SK-N-MC (cell line): ENCODE measurements around the gene CAMTA1.

Source experiments
- DNase-seq: peaks from one replicate; pipeline ENCODE4 v3.0.0-alpha.2; 2011; ENCODE audit warnings: low read depth, low spot score
- H3K27ac ChIP-seq: fragments of 200-600 bp; sonication (generic); 2 replicates; pipeline ENCODE4 v1.5.1; 2016; ENCODE audit warnings: mixed run types
- H3K36me3 ChIP-seq: fragments of 200-600 bp; sonication (generic); 2 replicates; pipeline ENCODE4 v1.6.1; 2017; ENCODE audit warnings: antibody characterized with exemption, low read length, mixed read lengths; ENCODE audit not compliant: insufficient read depth
- H3K4me3 ChIP-seq: fragments of 200-600 bp; sonication (generic); 2 replicates; pipeline ENCODE4 v1.5.1; 2016
- H3K9ac ChIP-seq: fragments of 200-600 bp; sonication (generic); 2 replicates; pipeline ENCODE4 v1.8.0; 2017; ENCODE audit warnings: mixed run types, mixed read lengths; ENCODE audit not compliant: insufficient read length
- H3K9me3 ChIP-seq: fragments of 200-600 bp; sonication (generic); 2 replicates; pipeline ENCODE4 v1.6.1; 2017; ENCODE audit warnings: low read depth, mild to moderate bottlenecking, antibody characterized with exemption, low read length, moderate library complexity, mixed read lengths
- EZH2 ChIP-seq: fragments of 200-600 bp; sonication (generic); IDR thresholded peaks from one replicate; pipeline ENCODE4 v1.6.1; 2017; ENCODE audit warnings: antibody characterized with exemption
- FOXP2 ChIP-seq: optimal IDR thresholded peaks from 2 replicates; pipeline ENCODE3; 2011; ENCODE audit warnings: mild to moderate bottlenecking, moderate library complexity; ENCODE audit not compliant: insufficient read depth; ENCODE audit errors: extremely low read length, control extremely low read depth
- POLR2AphosphoS5 ChIP-seq: IDR thresholded peaks from 2 replicates; pipeline ENCODE4 v1.6.1; 2012; ENCODE audit warnings: mild to moderate bottlenecking, low read depth, low read length, borderline replicate concordance

CAMTA1 gene

DNA sequence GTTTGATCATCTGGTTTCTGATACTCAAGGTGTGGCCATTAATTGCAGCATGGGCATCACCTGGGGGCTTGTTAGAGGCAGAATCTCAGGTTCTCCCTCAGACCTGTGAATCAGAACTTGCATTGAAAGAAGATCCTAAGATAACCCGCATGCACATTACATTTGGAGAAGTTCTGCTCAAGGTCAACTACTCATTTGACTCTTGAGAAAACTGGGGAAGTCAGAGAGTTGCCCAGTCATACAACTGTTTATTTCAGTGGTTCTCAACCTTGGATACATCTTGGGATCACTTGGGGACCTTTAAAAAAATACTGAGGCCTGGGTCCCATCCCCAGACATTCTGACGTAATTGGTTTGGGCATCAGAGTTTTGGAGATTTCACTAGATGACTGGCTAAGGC lies 30.5 kb downstream of the CAMTA1 start:
- no peak for TF ChIP-seq FOXP2
- TF ChIP-seq EZH2: no peak
- TF ChIP-seq POLR2AphosphoS5: no peak
- H3K27ac ChIP-seq: no peak overlapping the region
- DNase-seq: no peak
- no peak overlapping the region for H3K4me3 ChIP-seq
- no peaks in the 10 kb centered on the region for H3K36me3 ChIP-seq
- no peaks in the 10 kb centered on the region for H3K9me3 ChIP-seq
- no peak overlapping the region for H3K9ac ChIP-seq

DNA sequence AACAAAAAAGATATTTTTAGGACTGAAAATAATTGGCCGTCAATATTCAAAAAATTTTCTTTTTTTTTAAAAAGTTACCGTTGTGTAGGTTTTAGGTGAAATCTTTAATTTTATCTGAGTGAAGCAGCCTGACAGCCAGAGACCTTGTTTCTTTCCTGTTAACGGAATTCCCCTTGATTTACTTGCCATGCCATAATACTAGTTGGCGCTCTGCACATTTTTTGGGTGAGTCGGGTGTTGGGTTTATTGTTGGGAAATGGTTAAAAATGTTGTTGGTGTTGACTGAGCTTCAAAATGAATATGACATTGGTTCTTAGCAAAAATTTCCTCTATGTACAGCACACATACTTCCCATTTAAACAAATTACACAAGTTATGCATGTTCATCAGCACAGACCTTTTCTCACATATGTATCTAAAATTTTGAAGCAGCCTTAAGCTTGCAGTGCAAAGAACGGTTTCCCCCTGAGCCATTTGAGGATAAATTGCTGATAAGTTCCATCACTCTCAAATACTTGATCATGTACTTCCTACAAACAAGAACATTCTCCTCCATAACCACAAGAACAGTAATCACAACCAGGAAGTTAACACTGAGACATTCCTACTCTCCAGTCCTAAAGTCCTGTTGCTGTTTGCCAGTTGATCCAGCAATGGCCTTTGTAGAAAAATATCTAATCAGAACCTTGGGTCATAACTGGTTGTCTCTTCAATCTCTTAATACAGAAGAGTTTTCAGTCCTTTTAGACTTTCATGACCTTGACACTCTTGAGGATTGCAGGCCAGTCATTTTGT lies 34.2 kb downstream of the CAMTA1 start:
- Histone ChIP-seq H3K4me3 (no peak overlapping the region), H3K27ac (no peak overlapping the region), H3K9me3 (no peaks in the 10 kb centered on the region), H3K9ac (no peak overlapping the region), H3K36me3 (no peaks in the 10 kb centered on the region)
- DNase-seq: no peak
- no peak for TF ChIP-seq FOXP2
- no peak for TF ChIP-seq POLR2AphosphoS5
- TF ChIP-seq EZH2: no peak

DNA sequence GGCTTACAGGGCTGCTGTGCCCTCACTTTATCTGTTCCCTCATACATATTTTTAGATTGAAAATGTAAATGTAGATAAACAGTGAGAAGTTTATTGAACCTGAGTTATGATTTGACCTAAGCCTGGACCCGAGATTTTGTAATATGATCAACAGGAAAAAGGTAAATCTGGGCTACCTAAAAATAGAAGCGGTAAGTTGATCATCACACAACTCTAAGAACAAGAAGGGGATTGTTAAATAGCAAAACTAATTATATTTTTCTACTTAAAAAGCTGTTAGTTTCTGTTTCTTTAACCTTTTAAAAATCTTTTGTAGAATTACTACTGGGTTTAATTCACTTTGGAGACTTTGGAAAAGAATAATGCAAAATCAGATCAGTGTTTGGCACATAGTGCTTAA lies 35.6 kb downstream of the CAMTA1 start:
- Histone ChIP-seq H3K9ac (no peak overlapping the region), H3K36me3 (peaks cover 2% of the 10 kb centered on the region; the same call in 1 of the 2 replicates), H3K9me3 (no peaks in the 10 kb centered on the region), H3K4me3 (no peak overlapping the region), H3K27ac (no peak overlapping the region)
- no peak for DNase-seq
- TF ChIP-seq POLR2AphosphoS5 (no peak), EZH2 (no peak), FOXP2 (no peak)

DNA sequence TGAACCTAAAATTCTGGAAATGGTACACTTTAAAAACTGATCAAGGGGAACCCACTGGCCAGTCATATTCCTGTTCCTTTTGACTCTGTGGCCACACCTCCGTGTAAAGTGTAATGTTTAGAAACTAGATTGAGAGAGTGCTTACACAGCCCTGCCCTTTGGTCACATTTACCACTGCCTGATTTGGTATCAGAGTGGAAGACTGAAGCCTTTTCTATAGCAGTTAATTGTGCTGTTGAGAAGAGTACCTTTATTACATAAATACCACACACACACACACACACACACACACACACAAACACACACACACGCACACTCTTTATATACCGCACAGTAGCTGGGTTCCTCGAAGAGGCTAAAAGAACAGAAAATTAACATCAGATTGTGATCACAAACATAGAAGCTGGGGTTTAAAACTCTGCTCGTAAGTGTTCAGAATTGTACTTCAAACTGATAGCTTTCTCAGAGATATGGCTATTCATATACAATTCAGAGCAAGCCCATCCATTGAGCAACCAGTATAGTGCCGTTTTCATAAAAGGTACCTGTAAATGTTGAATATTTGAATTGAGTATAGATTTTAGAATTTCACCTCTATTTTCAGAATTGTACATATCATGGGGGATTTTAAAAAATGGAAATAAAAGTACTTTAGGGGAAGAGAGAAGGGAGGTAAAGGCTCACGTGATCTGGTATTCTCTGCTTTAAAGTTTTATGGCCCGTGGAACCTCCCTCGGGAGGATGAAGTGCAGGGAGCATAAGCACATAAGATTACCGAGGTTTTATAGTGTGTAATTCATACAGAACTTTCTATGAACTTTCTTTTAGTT lies 37.5 kb downstream of the CAMTA1 start:
- Histone ChIP-seq H3K9me3 (no peaks in the 10 kb centered on the region), H3K9ac (no peak overlapping the region), H3K4me3 (0 out of 2 replicates have a peak overlapping the region, but pooled peaks have one; percentile 4), H3K27ac (no peak overlapping the region), H3K36me3 (peaks cover 3% of the 10 kb centered on the region; the same call in 1 of the 2 replicates)
- peak; percentile 20 for DNase-seq
- TF ChIP-seq FOXP2 (no peak), POLR2AphosphoS5 (no peak), EZH2 (no peak)

DNA sequence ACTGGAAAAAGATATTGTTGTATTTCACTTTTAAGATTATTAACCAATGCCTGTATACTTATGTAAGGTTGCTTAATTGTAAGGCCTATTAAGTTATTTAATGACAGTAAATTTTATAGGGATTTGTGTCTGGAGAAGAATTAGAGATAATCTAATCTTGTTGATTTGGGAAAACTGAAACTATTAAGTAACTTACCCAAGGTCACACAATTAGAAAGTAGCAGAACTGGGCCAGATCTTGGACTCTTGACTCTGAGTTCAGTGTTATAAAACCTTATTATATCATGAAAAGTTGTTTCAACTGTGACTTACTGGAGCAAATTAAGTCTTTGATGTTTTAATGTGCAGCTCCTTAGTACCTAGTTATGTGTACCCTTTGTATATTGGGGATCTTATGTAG lies 38.5 kb downstream of the CAMTA1 start:
- Histone ChIP-seq H3K27ac (no peak overlapping the region), H3K9ac (no peak overlapping the region), H3K4me3 (no peak overlapping the region), H3K36me3 (peaks cover 3% of the 10 kb centered on the region; the same call in 1 of the 2 replicates), H3K9me3 (no peaks in the 10 kb centered on the region)
- TF ChIP-seq POLR2AphosphoS5 (no peak), EZH2 (no peak), FOXP2 (no peak)
- no peak for DNase-seq

DNA sequence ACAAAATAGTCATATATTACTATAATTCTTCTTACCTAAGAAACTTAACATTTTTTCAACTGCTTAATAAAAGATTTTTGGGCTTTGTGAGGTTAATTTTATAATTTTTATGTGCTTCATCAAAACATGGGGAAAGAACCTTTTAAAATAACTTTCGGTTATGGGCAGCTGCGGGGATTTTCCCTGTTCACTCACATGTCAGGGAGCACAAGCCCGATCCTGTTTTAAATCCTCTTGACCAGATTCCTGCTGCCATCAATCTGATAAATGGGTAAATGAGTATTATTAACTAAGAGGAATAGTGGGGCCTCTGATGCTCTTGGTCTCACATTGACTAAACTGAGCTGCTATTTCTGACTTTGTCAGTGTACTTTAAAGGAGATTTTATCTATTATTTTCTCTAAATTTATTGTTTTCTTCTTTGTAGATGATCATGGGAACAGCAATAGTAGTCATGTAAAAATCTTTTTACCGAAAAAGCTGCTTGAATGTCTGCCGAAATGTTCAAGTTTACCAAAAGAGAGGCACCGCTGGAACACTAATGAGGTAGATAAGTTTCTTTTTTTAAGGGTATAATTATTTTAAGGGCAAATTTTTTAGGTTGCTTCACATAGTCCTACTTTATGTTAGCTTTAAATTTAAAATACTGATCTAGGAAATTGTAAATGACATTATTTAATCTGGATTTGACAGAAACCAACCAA lies 39.6 kb downstream of the CAMTA1 start:
- no peaks in the 10 kb centered on the region for H3K9me3 ChIP-seq
- H3K36me3 ChIP-seq: peaks cover 5% of the 10 kb centered on the region; the same call in 1 of the 2 replicates
- no peak overlapping the region for H3K9ac ChIP-seq
- no peak for DNase-seq
- H3K4me3 ChIP-seq: no peak overlapping the region
- no peak for TF ChIP-seq FOXP2
- TF ChIP-seq POLR2AphosphoS5: no peak
- TF ChIP-seq EZH2: no peak
- no peak overlapping the region for H3K27ac ChIP-seq

DNA sequence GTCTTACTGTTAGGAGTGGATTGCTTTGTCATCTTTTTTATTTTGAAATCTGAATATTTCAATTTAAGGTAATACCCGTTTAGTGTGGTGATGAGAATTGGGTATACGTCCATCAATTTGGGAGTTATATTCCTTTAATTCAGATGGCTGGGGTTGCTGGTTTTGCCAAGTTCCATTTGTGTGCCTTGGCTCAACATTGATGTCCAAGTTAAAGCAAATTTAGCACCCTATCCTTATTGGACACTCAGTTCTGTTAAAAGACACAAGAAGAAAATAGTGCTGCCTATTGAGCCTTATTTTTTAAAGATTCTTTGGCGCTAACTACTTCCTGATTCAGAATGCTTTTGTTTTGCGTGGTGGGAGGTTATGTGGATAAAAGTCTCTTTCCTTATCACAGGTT lies 40.6 kb downstream of the CAMTA1 start:
- Histone ChIP-seq H3K36me3 (peaks cover 5% of the 10 kb centered on the region; the same call in 1 of the 2 replicates), H3K9me3 (no peaks in the 10 kb centered on the region), H3K27ac (no peak overlapping the region), H3K4me3 (no peak overlapping the region), H3K9ac (no peak overlapping the region)
- no peak for DNase-seq
- TF ChIP-seq POLR2AphosphoS5 (no peak), FOXP2 (no peak), EZH2 (no peak)

DNA sequence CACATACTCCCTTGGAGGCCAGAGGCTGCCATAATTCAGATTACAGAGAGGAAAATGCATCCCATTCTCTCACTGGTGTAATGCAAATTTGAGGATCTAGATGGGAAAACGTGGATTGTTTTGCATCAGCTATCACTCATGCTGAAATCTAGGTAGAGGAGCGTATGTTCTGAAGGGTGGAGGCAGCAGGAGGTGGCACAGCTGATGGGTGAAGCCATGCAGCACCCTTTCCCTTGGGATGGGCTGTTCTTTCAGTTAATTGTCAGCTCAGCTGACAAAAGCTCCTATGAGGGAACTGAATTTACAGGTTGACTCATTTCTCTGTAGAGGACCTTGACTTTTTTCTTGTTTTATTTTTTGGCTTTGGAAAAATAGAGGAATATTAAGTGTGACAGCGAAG lies 41.8 kb downstream of the CAMTA1 start:
- TF ChIP-seq EZH2: no peak
- TF ChIP-seq FOXP2: no peak
- TF ChIP-seq POLR2AphosphoS5: no peak
- Histone ChIP-seq H3K9me3 (no peaks in the 10 kb centered on the region), H3K27ac (no peak overlapping the region), H3K9ac (no peak overlapping the region), H3K36me3 (peaks cover 5% of the 10 kb centered on the region; the same call in 1 of the 2 replicates), H3K4me3 (no peak overlapping the region)
- no peak for DNase-seq
